Non-pigmented ciliary epithelial cell (primary cell): ENCODE data around the gene UBXN2A.

Experiments
- DNase-seq: peaks from one replicate; pipeline ENCODE4 v3.0.0-alpha.2; 2010; ENCODE audit warnings: low read depth

Gene UBXN2A

GRCh38 chr2:23939987-23940717, at the start of gene UBXN2A:
Gene UBXN2A, plus strand, starts transcription at chr2:23940463. Its CDS starts 17,852 bp downstream, at chr2:23958315.
- no peak for DNase-seq

DNA sequence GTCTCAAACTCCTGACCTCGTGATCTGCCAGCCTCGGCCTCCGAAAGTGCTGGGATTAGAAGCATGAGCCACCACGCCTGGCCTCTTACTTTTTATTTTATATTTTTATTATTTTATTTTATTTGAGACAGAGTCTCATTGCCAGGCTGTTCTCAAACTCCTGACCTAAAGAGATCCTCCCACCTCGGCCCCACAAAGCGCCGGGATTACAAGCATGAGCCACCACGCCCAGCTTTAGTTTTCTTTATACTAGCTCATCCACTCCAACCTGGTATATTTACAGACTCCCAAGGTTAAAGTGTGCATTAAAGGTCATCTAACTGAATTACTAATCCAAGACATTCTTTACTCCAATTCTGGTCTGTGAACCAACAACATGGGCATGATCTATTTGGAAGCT, 40.1 kb upstream of the UBXN2A start:
- no peak for DNase-seq

DNA sequence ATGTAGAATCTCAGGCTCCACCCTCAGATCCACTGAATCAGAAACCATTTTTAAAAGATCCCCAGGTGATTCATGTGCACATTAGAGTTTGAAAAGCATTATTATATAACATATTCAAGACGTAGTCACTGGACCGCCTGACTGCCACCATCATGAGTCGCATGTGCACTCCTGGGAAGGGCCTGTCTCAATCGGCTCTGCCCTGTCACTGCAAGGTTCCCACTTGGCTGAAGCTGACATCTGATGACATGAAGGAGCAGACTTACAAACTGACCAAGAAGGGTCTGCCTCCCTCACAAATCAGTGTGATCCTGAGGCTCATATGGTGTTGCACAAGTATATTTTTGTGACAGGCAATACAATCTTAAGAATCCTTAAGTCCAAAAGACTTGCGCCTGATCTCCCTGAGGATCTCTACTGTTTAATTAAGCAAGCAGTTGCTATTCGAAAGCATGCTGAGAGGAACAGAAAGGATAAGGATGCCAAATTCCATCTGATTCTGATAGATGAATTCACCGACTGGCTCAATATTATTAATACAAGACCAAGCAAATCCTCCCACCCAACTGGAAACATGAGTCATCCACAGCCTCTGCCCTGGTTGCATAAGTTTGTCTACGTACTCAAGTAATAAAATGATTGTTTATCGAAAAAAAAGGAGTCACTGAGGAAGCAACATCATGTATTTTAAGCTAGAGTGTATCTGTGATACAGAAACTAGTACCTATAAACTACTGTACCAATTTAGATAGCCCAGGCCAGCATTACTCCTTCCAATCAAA, 39.5 kb upstream of the UBXN2A start:
- peak; percentile 68 for DNase-seq

- no peak for DNase-seq
Measured at GRCh38 chr2:23901966-23902846, 38.1 kb upstream of the UBXN2A start.

GRCh38 chr2:23903034-23903433, 37.2 kb upstream of the UBXN2A start:
- DNase-seq: no peak

DNA sequence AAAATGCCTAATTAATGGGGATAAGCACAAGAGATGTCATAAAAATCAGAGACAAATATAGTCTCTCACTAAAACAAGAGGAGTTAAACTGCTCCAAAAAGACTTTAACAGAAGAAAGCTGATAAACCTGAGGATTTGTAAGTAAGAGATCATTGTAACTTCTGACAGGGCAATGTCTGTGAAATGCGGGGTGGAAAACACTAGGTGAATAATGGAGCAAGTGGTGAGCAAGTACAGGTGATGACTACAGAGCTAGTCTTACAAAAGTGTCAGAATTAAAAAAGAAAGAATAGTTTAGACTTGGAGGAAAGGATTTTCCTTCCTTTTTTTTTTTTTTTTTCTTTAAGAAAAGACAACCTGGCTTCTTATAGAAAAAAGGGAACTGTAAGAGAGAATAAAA, 36.0 kb upstream of the UBXN2A start:
- no peak for DNase-seq

DNA sequence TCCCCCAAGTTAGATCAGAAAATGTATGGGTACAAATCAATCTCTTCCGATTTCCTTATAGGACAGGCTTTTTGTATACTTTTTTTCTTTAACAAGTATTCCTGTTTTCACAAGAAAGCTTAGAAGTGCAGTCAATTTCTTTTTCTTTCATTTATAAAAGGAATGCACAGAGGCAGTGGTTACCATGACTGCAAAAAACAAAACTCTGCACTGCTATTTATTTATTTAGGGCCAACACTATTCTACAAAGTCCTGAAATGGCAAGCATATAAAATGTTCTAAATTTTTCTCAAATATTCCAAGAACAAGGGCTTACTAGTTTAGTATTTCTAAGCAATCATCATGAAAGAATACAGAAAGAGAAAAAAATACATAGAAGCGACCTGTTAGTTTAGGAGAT, 35.6 kb upstream of the UBXN2A start:
- no peak for DNase-seq

DNA sequence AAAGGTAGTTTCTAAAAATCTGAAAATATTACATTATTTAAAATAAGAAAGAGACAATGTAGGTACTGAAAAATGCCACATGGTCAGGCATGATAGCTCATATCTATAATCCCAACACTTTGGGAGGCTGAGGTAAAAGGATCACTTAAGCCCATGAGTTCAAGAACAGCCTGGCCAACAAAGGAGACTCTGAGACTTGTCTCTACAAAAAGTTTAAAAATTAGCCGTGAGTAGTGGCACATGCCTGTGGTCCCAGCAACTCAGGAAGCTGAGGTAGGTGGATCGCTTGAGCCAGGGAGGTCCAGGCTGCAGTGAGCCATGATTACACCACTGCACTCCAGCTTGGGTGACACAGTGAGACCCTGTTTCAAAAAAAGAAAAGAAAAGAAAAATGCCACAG, 35.1 kb upstream of the UBXN2A start:
- DNase-seq: no peak

- no peak for DNase-seq
Measured at GRCh38 chr2:23912054-23912453, 28.2 kb upstream of the UBXN2A start.

DNA sequence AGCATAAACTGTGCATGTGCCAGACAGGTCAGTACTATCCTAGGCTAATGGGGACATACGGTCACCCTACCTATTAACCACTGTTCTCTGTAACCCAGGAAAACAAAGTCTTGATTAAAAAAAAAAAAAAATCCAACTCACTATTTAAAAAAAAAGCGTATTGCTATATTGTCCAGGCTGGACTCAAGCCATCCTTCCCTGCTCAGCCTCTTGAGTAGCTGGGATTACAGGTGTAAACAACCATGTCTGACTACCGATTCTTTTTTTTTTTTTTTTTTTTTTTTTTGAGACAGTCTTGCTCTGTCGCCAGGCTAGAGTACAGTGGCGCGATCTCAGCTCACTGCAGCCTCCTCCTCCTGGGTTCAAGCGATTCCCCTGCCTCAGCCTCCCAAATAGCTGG, 24.9 kb upstream of the UBXN2A start:
- no peak for DNase-seq

GRCh38 chr2:23916727-23917405, 23.4 kb upstream of the UBXN2A start:
- DNase-seq: no peak

GRCh38 chr2:23918837-23919489, 21.3 kb upstream of the UBXN2A start:
- no peak for DNase-seq

- no peak for DNase-seq
Measured at GRCh38 chr2:23924589-23925359, 15.5 kb upstream of the UBXN2A start.

DNA sequence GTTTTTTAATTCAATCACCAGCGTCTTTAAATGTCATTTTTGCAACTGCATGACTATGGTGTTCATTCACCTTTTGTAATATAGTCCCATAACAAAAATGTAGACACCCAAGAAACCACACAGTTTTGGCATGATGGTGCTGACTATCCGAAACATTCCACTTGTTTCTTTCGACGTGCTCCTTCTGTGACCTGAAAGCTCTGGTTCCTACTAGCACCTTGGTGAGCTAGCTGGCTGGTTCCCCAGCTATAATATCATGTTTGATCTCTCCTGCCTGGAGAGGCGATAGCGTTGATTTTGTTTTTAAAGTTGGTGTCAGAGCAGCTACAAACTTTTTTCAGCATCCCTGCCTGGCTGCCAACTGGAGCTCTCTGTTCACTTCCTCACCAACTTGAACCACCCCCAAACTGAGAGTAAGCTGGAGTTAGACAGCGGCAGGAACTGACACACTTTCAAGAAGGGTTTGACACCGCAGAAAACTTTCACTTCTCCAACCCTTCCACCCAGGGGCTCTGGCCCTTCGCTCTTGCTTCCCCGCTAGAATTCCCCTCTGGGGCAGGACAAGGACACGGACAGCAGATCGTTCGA, 14.5 kb upstream of the UBXN2A start:
- DNase-seq: no peak

GRCh38 chr2:23926290-23926749, 13.9 kb upstream of the UBXN2A start:
- DNase-seq: no peak

GRCh38 chr2:23926750-23927571, 13.3 kb upstream of the UBXN2A start, which contains the start of gene ATAD2B:
Gene ATAD2B, minus strand, starts transcription at chr2:23927123. Its CDS starts 353 bp downstream, at chr2:23926770.
- DNase-seq: peak; percentile 69

GRCh38 chr2:23934259-23934658, 6.0 kb upstream of the UBXN2A start:
- no peak for DNase-seq

- DNase-seq: no peak
Measured at GRCh38 chr2:23940718-23941620, 706 bp downstream of the UBXN2A start.
